Fibroblast of pulmonary artery (primary cell): ENCODE results near the gene RAPGEF3.

ENCODE experiments used
- DNase-seq: peaks from one replicate; pipeline ENCODE4 v3.0.0-alpha.2; 2010; ENCODE audit warnings: low read depth
- H3K4me3 ChIP-seq: replicated peaks from 2 replicates; pipeline ENCODE4 v1.5.1; 2011; ENCODE audit warnings: low read depth, mild to moderate bottlenecking, control low read depth, low read length, moderate library complexity
- TF ChIP-seq, protein P1 (sequence below): IDR thresholded peaks from 2 replicates; pipeline ENCODE4 v1.5.1; 2011; ENCODE audit warnings: mild to moderate bottlenecking, control low read depth, low read length, inconsistent platforms; ENCODE audit errors: missing control alignments

RAPGEF3 gene

GRCh38 chr12:47698631-47699030 lies 60.0 kb downstream of the RAPGEF3 start:
- H3K4me3 ChIP-seq: no peak overlapping the region
- DNase-seq: no peak
- TF ChIP-seq, protein P1, sequence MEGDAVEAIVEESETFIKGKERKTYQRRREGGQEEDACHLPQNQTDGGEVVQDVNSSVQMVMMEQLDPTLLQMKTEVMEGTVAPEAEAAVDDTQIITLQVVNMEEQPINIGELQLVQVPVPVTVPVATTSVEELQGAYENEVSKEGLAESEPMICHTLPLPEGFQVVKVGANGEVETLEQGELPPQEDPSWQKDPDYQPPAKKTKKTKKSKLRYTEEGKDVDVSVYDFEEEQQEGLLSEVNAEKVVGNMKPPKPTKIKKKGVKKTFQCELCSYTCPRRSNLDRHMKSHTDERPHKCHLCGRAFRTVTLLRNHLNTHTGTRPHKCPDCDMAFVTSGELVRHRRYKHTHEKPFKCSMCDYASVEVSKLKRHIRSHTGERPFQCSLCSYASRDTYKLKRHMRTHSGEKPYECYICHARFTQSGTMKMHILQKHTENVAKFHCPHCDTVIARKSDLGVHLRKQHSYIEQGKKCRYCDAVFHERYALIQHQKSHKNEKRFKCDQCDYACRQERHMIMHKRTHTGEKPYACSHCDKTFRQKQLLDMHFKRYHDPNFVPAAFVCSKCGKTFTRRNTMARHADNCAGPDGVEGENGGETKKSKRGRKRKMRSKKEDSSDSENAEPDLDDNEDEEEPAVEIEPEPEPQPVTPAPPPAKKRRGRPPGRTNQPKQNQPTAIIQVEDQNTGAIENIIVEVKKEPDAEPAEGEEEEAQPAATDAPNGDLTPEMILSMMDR: no peak

- H3K4me3 ChIP-seq: no peak overlapping the region
- TF ChIP-seq, protein P1: no peak
- DNase-seq: no peak
Observed at GRCh38 chr12:47698055-47698454, 60.6 kb downstream of the RAPGEF3 start.

DNA sequence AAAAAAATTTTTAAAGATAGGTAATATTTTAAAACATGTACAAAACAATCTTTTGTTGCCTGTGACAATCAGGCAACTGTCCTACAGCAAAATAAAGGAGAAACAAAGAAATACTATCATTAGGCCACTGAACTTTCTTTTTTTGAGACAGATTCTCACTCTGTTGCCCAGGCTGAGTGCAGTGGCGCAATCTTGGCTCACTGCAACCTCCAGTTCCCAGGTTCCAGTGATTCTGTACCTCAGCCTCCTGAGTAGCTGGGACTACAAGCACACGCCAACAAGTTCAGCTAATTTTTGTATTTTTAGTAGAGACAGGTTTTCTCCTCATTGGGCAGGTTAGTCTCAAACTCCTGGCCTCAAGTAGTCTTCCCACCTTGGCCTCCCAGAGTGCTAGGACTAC lies 69.5 kb downstream of the RAPGEF3 start:
- TF ChIP-seq, protein P1: no peak

DNA sequence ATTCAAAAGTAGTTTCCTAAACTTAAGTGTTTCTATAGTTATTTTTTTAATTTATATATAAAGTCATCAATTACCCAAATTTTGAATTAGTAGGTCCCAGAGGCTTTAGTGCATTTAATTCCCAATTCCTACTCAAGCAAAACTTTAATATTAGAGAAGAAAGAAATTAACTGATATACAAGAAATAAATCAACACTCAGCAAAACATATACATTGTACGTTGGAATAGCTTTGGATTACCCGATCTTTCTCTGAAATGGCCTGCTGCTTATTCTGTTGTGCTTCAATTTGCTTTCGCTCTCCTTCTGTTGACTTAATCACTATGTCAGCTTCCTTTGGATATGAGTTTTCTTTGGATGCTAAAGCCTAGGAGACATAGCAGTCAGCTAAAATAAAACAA lies 71.0 kb downstream of the RAPGEF3 start:
- TF ChIP-seq, protein P1: no peak

More for the DNA sequence above, 69.5 kb downstream of the RAPGEF3 start:
- DNase-seq: no peak
- H3K4me3 ChIP-seq: no peak overlapping the region

DNA sequence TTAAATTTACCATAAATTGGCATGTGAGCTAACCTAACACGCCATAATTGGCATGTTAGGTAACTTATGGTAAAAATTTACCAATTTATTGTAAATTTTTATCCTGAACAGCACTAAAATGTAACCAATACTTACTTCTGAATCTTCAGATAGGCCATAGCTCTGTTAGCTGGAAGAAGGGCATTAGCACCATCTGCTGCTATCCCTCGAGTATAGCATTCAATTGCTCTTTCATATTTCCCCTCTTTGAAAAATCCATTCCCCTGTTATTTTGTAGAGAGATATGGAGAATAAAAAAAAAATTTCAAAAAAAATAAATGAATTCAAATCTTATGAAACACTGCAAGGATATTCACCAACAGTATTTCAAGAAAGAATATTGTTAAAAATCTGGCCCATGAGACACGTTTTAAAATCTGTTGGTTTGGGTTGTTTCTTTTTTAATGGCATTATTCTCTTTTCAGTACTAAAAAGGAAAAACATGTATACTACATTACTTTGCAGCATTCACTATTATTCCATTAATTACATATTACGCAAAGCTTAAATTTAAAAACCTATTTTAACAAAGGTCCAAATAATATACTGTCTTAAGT lies 71.9 kb downstream of the RAPGEF3 start:
- DNase-seq: peak; percentile 74
- no peak overlapping the region for H3K4me3 ChIP-seq
- TF ChIP-seq, protein P1: peak; percentile 86

More for the DNA sequence above, 71.0 kb downstream of the RAPGEF3 start:
- H3K4me3 ChIP-seq: no peak overlapping the region
- no peak for DNase-seq
